ENCODE results near the gene TCF7L1. TPM values are rescaled to one million over a fixed set of nuclear protein-coding genes. Genes with fewer than 3 reads are reported as not detected.

TCF7L1 gene
- total RNA-seq, 1 experiment from 2014 or later: 3.0 TPM

DNA sequence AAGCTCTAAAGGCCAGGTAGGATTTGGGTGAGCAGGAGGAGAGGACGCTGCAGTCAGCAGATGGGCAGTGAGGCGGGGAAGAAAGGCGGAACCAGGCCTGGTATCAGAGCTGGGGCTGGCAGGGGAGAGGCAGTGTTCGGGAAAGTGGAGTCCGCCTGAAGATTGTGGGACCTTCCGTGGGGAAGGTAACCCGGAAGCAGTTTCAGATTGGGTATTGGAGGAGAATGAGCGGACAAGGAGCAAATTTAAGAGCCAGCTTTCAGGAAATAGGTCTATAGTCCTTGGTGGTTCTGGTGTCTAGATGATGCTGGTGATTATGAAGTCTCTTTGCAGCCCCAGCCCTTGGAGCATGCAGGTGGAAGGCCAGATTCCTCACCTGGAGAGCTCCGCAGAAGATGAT lies 51.0 kb downstream of the TCF7L1 start:
- Mint-ChIP-seq H3K27ac (ENCODE audit: unreplicated experiment) (no peak overlapping the region), H3K9me3 (ENCODE audit: low read depth, unreplicated experiment) (no peaks in the 10 kb centered on the region), H3K36me3 (ENCODE audit: insufficient read depth, unreplicated experiment) (no peaks in the 10 kb centered on the region), H3K27me3 (ENCODE audit: unreplicated experiment) (peaks cover 13% of the 10 kb centered on the region), H3K4me3 (ENCODE audit: low read depth, unreplicated experiment) (no peak overlapping the region), H3K4me1 (ENCODE audit: low read depth, unreplicated experiment) (no peaks in the 10 kb centered on the region)
- intact Hi-C loops (cut with micrococcal nuclease; ENCODE audit: unreplicated experiment): no loop called here
- BruUV-seq (replicated peaks): no TSS peak
- TF ChIP-seq, protein P1, sequence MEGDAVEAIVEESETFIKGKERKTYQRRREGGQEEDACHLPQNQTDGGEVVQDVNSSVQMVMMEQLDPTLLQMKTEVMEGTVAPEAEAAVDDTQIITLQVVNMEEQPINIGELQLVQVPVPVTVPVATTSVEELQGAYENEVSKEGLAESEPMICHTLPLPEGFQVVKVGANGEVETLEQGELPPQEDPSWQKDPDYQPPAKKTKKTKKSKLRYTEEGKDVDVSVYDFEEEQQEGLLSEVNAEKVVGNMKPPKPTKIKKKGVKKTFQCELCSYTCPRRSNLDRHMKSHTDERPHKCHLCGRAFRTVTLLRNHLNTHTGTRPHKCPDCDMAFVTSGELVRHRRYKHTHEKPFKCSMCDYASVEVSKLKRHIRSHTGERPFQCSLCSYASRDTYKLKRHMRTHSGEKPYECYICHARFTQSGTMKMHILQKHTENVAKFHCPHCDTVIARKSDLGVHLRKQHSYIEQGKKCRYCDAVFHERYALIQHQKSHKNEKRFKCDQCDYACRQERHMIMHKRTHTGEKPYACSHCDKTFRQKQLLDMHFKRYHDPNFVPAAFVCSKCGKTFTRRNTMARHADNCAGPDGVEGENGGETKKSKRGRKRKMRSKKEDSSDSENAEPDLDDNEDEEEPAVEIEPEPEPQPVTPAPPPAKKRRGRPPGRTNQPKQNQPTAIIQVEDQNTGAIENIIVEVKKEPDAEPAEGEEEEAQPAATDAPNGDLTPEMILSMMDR (IDR thresholded peaks at IDR 0.05; ENCODE audit: unreplicated experiment): no peak
- CTCF ChIA-PET: no interaction called here
- DNase-seq: no peak

DNA sequence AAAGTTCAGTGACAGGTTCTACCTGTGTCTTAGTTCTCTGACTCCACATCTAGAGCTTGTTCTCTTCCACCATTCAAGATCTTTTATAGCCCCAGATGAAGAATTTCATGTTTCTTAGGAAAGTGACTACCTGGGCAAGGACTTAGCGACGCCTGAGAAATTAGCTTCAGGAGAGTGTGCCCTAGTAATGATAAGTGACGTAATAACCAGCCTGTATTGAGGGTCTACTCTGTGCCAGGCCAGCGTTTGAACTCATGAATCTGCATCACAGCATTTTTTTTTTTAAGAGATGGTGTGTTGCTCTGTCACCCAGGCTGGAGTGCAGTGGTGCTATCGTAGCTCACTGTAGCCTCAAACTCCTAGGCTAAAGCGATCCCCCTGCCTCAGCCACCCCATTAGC lies 51.8 kb downstream of the TCF7L1 start:
- H3K27ac Mint-ChIP-seq (ENCODE audit: unreplicated experiment): no peak overlapping the region
- no TSS peak for BruUV-seq (replicated peaks)
- H3K27me3 Mint-ChIP-seq (ENCODE audit: unreplicated experiment): peaks cover 19% of the 10 kb centered on the region
- TF ChIP-seq, protein P1 (IDR thresholded peaks at IDR 0.05; ENCODE audit: unreplicated experiment): no peak
- no peaks in the 10 kb centered on the region for H3K36me3 Mint-ChIP-seq (ENCODE audit: insufficient read depth, unreplicated experiment)
- DNase-seq: no peak
- H3K4me3 Mint-ChIP-seq (ENCODE audit: low read depth, unreplicated experiment): no peak overlapping the region
- H3K4me1 Mint-ChIP-seq (ENCODE audit: low read depth, unreplicated experiment): no peaks in the 10 kb centered on the region
- intact Hi-C loops (cut with micrococcal nuclease; ENCODE audit: unreplicated experiment): no loop called here
- no peaks in the 10 kb centered on the region for H3K9me3 Mint-ChIP-seq (ENCODE audit: low read depth, unreplicated experiment)
- CTCF ChIA-PET: interaction anchor here (0.7 kb wide), 1 partner anchor 23 kb away, joined by 3 read pairs; no protein-coding TSS in a partner anchor

- no peaks in the 10 kb centered on the region for H3K4me1 Mint-ChIP-seq (ENCODE audit: low read depth, unreplicated experiment)
- no peak overlapping the region for H3K4me3 Mint-ChIP-seq (ENCODE audit: low read depth, unreplicated experiment)
- BruUV-seq (replicated peaks): no TSS peak
- no peak overlapping the region for H3K27ac Mint-ChIP-seq (ENCODE audit: unreplicated experiment)
- TF ChIP-seq, protein P1 (IDR thresholded peaks at IDR 0.05; ENCODE audit: unreplicated experiment): no peak
- H3K36me3 Mint-ChIP-seq (ENCODE audit: insufficient read depth, unreplicated experiment): no peaks in the 10 kb centered on the region
- CTCF ChIA-PET: no interaction called here
- intact Hi-C loops (cut with micrococcal nuclease; ENCODE audit: unreplicated experiment): no loop called here
- peaks cover 24% of the 10 kb centered on the region for H3K27me3 Mint-ChIP-seq (ENCODE audit: unreplicated experiment)
- no peak for DNase-seq
- no peaks in the 10 kb centered on the region for H3K9me3 Mint-ChIP-seq (ENCODE audit: low read depth, unreplicated experiment)
Measured at GRCh38 chr2:85185431-85185940, 52.3 kb downstream of the TCF7L1 start.

- no peak for DNase-seq
- TF ChIP-seq, protein P1 (IDR thresholded peaks at IDR 0.05; ENCODE audit: unreplicated experiment): no peak
- Mint-ChIP-seq H3K4me3 (ENCODE audit: low read depth, unreplicated experiment) (no peak overlapping the region), H3K36me3 (ENCODE audit: insufficient read depth, unreplicated experiment) (no peaks in the 10 kb centered on the region), H3K4me1 (ENCODE audit: low read depth, unreplicated experiment) (no peaks in the 10 kb centered on the region), H3K27me3 (ENCODE audit: unreplicated experiment) (peaks cover 26% of the 10 kb centered on the region), H3K9me3 (ENCODE audit: low read depth, unreplicated experiment) (no peaks in the 10 kb centered on the region), H3K27ac (ENCODE audit: unreplicated experiment) (no peak overlapping the region)
- BruUV-seq (replicated peaks): no TSS peak
- intact Hi-C loops (cut with micrococcal nuclease; ENCODE audit: unreplicated experiment): no loop called here
- CTCF ChIA-PET: no interaction called here
Measured at GRCh38 chr2:85187069-85187468, 53.9 kb downstream of the TCF7L1 start.

Data from Calu3 (cell line).